ENCODE data around the gene KANK3. TPM values are rescaled to one million over a fixed set of nuclear protein-coding genes. Genes with fewer than 3 reads are reported as not detected.
"Not testable (repeated sequence)": the region's sequence is repeated elsewhere in the genome, so short reads cannot be mapped to it uniquely, and the experiment has no call there.

Gene KANK3
- total RNA-seq, 4 donors from 2014 or later, result 0.83 to 7.9 (median 4.3) TPM

DNA sequence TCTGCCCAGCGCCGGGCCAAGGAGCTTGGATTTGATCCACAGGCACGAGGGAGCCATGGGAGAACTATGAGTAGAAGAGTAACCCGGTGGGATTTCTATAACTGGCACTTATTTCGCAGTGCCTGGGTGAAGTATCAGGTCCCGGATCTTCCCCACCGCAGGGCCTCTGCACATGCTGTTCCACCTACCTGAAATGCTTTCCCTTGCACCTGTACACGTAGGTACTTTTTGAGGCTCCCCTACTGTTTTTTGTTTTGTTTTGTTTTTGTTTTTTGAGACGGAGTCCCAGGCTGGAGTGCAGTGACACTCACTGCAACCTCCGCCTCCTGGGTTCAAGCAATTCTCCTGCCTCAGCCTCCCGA is 402 bp upstream of the KANK3 start:
- Histone ChIP-seq H3K27ac (no peak overlapping the region), H3K27me3 (peaks cover 14% of the 10 kb centered on the region)
- DNase-seq (ENCODE audit: low spot score in 2 of 2), result no peak

DNA sequence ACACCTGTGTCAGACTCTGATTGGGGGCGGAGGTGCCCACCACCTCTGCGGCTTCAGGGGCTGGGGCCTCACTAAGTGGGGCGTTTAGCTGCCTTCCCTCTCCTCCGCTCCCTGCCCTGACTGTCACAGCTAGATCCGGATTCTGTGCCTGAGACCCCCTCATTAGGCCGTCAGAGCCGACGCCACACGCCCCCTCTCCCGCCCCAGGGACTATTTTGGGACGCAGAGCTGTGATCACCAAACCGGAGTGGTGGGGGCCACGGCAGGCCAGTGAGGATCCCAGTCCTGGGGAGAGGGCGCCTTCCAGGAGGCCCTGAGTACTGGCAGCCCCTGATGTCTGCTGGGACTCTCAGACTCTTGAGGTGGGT is 762 bp downstream of the KANK3 start:
- H3K4me1 ChIP-seq, result peaks cover 15% of the 10 kb centered on the region
- no peak for DNase-seq (ENCODE audit: low spot score in 2 of 2)
- peaks cover 17% of the 10 kb centered on the region for H3K27me3 ChIP-seq
- no peak for TF ChIP-seq POLR2A (IDR thresholded peaks at IDR 0.05)
- TF ChIP-seq, protein P1, sequence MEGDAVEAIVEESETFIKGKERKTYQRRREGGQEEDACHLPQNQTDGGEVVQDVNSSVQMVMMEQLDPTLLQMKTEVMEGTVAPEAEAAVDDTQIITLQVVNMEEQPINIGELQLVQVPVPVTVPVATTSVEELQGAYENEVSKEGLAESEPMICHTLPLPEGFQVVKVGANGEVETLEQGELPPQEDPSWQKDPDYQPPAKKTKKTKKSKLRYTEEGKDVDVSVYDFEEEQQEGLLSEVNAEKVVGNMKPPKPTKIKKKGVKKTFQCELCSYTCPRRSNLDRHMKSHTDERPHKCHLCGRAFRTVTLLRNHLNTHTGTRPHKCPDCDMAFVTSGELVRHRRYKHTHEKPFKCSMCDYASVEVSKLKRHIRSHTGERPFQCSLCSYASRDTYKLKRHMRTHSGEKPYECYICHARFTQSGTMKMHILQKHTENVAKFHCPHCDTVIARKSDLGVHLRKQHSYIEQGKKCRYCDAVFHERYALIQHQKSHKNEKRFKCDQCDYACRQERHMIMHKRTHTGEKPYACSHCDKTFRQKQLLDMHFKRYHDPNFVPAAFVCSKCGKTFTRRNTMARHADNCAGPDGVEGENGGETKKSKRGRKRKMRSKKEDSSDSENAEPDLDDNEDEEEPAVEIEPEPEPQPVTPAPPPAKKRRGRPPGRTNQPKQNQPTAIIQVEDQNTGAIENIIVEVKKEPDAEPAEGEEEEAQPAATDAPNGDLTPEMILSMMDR (IDR thresholded peaks at IDR 0.05), result no peak
- no peak for TF ChIP-seq POLR2AphosphoS5 (IDR thresholded peaks at IDR 0.05)
- TF ChIP-seq EP300 (IDR thresholded peaks at IDR 0.05), result no peak
- H3K4me3 ChIP-seq, result peak overlapping the region; percentile 52
- 54% methylated on average over 5 of the region's 14 CpGs for WGBS
- H3K36me3 ChIP-seq, result no peaks in the 10 kb centered on the region
- H3K27ac ChIP-seq, result peak overlapping the region; percentile 79
- H3K9me3 ChIP-seq, result no peaks in the 10 kb centered on the region

More for the DNA sequence above, 402 bp upstream of the KANK3 start:
- Histone ChIP-seq H3K9me3 (no peaks in the 10 kb centered on the region), H3K4me3 (peak overlapping the region; percentile 52), H3K36me3 (no peaks in the 10 kb centered on the region), H3K4me1 (peaks cover 22% of the 10 kb centered on the region)
- TF ChIP-seq POLR2AphosphoS5 (IDR thresholded peaks at IDR 0.05) (no peak), EP300 (IDR thresholded peaks at IDR 0.05) (no peak), POLR2A (IDR thresholded peaks at IDR 0.05) (no peak)
- TF ChIP-seq, protein P1 (IDR thresholded peaks at IDR 0.05), result no peak
- 37% methylated on average over 11 of the region's 11 CpGs for WGBS

DNA sequence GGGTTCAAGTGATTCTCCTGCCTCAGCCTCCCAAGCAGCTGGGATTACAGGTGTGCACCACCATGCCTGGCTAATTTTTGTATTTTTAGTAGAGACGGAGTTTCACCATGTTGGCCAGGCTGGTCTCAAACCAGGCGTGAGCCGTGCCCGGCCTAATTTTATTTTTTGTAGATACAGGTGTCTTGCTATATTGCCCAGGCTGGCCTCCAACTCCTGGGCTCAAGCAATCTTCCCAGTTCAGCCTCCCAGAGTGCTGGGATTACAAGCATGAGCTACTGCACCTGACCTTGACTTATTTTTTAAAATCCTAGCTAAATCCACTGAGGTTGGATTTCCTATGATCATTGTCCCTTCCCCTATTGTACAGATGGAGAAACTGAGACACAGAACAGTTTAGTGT is 1.6 kb downstream of the KANK3 start:
- H3K36me3 ChIP-seq; DNase-seq (ENCODE audit: low spot score in 2 of 2); H3K9me3 ChIP-seq; H3K27ac ChIP-seq; H3K4me3 ChIP-seq: not testable (repeated sequence)
- H3K4me1 ChIP-seq, result peaks cover 15% of the 10 kb centered on the region
- 99% methylated on average over 4 of the region's 4 CpGs for WGBS
- peaks cover 17% of the 10 kb centered on the region for H3K27me3 ChIP-seq

DNA sequence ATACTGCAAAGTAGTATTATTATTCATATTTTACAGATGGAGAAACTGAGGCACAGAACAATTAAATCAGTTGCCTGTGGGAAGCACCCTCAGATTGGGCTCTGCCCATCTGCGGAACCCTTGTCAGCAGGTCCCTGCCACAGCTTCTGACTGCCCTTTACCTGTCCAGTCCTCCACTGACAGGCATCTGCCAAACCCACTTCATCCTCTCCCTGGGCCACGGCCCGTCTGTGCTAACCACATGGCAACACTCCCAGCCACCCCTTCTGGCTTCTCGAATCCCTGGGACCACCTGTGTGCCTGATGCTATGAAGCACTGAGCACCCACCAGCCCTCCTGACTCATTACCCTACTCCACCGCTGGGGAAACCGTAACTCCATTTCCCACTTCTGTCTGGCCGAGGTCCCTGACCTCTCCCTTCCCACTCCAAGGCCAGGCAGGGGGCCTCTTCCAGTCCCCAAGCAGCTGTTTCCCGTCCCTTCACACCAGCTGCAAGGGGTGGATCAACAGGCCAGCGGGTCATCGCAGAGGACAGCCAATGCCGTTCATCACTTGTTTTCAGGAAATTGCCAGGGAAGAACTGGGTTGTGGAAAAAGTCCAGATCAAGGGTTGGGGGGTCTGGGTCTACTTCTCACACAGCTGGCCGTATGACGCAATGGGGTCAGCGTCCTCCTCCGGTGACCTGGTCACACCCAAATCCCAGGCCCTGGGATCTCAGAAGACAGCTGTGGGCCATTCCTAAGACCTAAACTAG is 2.5 kb downstream of the KANK3 start:
- Histone ChIP-seq H3K9me3 (no peaks in the 10 kb centered on the region), H3K27me3 (peaks cover 24% of the 10 kb centered on the region), H3K4me3 (no peak overlapping the region), H3K36me3 (no peaks in the 10 kb centered on the region), H3K4me1 (peaks cover 20% of the 10 kb centered on the region), H3K27ac (no peak overlapping the region)
- 39% methylated on average over 15 of the region's 15 CpGs for WGBS
- no peak for DNase-seq (ENCODE audit: low spot score in 2 of 2)
- no peak for TF ChIP-seq EP300 (IDR thresholded peaks at IDR 0.05)
- TF ChIP-seq, protein P1 (IDR thresholded peaks at IDR 0.05), result peak in 1 of 2 donors; percentile 5

DNA sequence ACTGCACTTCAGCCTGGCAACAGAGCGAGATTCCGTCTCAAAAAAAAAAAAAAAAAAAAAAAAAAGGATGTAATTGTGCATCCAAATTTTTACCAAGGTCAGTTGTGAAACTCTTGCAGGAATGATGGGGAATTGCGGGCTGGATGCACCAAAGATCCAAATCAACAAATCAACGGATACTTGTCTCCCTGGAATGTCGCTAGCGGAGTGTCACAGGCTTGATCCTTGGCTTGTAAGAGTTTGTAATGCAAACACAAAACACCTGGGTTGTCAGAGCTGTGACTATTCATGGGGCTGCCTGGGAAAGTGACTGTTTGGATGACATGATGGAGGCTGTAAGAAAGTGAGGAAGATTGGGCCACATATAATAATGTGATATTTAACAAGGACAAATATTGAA is 4.2 kb downstream of the KANK3 start:
- TF ChIP-seq, protein P1 (IDR thresholded peaks at IDR 0.05), result no peak
- TF ChIP-seq POLR2A (IDR thresholded peaks at IDR 0.05), result no peak
- TF ChIP-seq EP300 (IDR thresholded peaks at IDR 0.05), result no peak
- TF ChIP-seq POLR2AphosphoS5 (IDR thresholded peaks at IDR 0.05), result no peak
- peaks cover 41% of the 10 kb centered on the region for H3K27me3 ChIP-seq
- WGBS, result 62% methylated on average over 6 of the region's 6 CpGs

DNA sequence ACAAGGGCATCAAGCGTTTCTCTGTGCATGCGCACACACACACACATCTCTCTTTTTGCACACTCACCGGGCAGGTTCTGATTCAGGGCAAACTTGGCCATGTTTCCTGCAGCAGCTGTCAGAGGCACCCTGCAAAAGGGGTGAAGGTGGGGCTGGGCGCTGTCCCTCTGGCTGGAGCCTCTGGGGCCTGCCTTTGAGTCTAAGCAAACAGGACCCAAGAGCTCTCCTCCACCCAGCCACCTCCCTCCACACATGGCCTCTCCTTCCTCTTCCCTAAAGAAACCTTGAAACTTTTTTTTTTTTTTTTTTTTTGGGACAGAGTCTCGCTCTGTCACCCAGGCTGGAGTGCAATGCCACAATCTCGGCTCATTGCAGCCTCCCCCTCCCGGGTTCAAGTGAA is 5.3 kb downstream of the KANK3 start:
- peaks cover 33% of the 10 kb centered on the region for H3K4me1 ChIP-seq
- no peak overlapping the region for H3K27ac ChIP-seq
- no peaks in the 10 kb centered on the region for H3K9me3 ChIP-seq

More for the DNA sequence above, 4.2 kb downstream of the KANK3 start:
- no peaks in the 10 kb centered on the region for H3K9me3 ChIP-seq
- peaks cover 37% of the 10 kb centered on the region for H3K4me1 ChIP-seq
- H3K36me3 ChIP-seq, result no peaks in the 10 kb centered on the region
- no peak overlapping the region for H3K27ac ChIP-seq
- no peak for DNase-seq (ENCODE audit: low spot score in 2 of 2)
- no peak overlapping the region for H3K4me3 ChIP-seq

More for the DNA sequence above, 5.3 kb downstream of the KANK3 start:
- Histone ChIP-seq H3K4me3 (no peak overlapping the region), H3K27me3 (peaks cover 48% of the 10 kb centered on the region), H3K36me3 (no peaks in the 10 kb centered on the region)
- WGBS, result 81% methylated on average over 7 of the region's 7 CpGs
- TF ChIP-seq EP300 (IDR thresholded peaks at IDR 0.05) (no peak), POLR2AphosphoS5 (IDR thresholded peaks at IDR 0.05) (no peak), POLR2A (IDR thresholded peaks at IDR 0.05) (no peak)
- TF ChIP-seq, protein P1 (IDR thresholded peaks at IDR 0.05), result no peak
- no peak for DNase-seq (ENCODE audit: low spot score in 2 of 2)
